ENCODE results near the gene SGCA.

The SGCA gene

DNA sequence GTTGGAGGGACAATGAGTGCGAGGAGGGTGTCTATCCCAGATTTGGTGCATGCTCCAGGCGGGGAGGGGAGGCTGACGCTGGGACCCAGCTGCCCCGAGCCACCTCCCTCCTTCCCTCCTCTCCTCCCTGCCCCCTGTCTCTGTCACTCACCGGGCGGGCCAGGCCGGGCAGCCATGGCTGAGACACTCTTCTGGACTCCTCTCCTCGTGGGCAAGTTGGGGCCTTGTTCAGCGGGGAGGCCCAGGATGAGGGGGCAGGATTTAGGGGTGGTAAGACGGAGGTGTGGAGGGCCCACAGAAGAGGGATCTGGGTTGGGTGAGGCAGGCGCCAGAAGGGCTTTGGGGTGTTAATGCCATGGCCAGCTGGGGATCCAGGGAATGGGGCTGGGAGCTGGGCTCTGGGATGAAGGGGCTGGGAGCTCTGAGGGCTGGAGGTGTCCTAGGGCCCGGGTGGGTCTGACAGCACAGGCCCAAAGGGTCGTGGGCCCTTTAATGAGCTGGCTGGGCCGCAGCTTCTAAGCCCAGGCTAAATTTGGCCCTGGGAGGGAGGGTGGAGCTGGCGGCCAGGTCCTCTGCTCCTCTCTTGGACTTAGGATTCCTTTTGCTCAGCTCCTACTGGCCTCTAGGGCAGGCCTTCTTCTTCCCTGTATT, at the start of gene SGCA:
SGCA (plus strand) TSS at position 139 of the 651 bp plus-strand sequence; CDS start at position 175, 36 bp downstream.
- DNase-seq: no peak

DNA sequence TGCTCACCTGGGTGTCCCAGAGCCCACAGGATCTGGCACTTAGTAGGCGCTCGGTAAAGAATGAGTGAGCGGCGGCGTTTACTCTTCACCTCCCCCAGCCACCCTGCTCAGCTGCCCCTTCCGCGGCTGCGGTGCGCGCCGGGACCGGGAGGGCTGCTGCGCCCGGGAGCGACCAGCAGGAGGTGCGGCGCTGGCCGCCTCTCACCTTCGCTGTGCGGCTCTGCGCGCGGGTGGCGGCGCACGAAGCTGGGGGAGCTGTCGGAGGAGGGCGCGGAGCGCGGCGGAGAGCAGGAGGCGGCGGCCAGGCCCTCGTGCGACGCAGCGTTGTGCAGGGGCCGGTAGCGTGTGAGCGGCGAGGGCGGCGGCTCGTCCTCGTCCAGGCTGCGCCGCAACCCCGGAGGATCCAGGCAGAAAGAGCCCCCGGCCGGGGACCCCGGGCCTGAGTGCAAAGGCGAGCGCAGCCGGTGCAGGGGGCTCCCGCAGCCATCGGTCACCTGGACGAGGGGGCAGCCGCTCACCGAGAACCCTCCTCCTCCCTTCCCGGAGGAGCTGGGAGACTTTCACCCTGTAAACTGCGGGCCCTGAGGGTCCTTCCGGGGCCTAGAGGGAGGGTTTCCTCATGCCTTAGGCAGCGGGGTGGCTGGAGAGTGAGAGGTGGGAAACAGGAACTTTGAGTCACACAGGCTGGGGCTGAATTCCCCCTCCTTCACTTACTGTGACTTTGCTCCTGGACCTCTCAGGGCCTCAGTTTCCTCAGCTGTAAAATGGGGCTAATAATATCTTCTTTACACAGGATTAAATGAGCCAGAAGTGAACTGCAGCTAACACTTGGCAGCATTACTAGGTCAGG, 48.4 kb upstream of the SGCA start:
- DNase-seq: peak; percentile 69

DNA sequence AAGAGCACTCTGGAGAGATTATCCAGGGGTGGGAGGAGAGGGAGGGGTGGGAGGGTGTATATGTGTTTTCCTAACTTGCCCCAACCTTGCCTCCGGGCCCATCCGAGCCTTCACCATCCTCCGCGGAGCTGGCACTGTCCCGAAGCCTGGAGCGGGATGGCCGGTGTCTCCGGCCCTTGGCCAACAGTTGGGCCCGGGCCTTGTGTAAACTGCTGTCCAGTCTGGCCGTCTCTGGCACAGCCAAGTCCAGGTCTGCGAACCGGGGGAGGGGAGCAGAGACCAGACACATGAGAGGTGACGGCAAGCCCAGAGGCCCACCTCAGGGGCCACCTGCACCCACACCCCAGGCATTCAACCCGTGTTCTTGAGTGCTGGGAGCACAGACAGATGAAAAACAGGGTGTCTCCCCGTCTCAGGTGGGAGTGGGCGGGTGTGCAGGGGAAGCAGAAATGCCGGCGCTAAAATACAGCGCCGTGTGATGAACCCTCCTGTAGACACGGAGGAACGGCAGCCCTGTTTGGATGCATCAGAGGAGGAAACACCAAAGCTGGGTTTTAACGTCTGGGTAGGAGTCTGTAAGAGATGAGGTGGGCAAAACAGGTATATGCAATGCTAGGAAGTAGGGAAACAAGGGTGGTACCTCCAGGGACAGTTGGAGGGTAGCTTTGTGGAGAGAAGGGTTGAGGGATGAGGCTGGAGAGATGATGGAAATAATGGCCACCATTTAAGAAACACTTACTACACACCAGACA, 47.6 kb upstream of the SGCA start:
- DNase-seq: no peak

DNA sequence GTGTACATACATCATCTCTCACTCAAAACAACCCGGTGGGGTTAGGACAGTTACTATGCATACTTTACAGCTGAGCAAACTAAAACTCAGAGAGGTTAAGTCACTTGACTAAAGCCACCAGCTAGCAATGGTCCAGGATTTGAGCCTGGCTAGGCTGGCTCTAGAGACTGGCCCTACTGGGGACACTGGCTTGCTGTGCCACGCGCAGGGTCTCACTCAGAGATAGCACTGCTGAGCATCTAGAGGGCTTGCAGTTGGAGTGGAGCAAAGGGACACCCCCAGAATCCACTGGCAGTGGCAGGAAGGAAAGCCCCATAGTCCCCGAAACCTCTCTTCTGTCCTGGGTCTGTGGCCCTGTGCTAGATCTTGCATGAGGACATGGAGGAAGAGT, 47.0 kb upstream of the SGCA start:
- DNase-seq: no peak

DNA sequence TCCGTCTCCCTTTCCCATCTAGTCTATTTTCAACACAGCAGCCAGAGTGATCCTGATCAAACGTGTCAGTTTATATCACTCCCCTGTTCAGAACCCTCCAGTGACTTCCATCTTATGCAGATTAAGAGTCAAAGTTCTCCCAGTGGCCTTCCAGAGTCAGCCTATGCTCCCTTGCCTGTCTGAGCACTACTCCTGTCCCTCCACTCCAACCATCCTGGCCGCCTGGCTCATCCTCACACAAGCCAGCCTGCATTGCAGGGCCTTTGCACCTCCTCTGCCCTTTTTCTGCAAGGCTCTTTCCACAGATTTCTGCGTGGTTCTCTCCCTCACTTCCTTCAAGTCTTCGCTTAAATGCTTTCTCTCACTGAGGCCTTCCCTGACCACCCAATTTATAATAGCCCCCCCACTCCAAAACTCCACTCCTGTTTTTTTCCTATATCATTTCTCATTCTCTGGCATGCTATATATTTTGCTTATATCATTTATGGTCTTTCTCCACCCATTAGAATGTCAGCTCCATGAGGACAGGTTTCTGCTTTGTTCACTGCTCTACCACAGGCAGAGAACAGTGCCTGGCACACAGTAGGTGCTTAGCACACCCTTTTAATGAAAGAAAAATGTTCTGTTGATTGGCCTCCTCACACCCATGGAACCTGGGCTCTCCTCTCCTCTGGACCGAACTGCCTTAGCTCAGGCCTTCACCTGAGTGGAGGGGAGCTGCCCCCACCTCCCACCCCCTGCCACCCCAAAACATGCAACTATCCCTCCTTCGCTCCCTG, 45.1 kb upstream of the SGCA start:
- DNase-seq: no peak

DNA sequence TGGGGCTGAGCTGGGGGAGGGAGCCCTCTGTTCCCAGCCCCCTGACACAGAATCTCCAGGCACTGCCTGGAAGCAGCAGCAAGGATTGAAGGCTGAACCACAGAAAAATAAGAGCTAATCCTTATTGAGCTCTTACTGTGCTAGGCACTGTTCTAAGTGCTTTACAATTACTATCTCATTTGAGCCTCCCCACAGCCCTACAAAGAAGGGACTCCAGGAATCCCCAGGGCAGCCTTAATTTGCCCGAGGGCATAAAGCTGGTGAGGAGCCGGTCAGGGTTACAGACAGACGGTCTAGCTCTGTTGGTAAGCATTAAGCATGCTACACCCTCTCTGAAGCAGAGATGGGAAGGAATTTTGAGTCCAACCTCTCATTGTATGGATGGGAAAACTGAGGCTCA, 42.9 kb upstream of the SGCA start:
- DNase-seq: no peak

DNA sequence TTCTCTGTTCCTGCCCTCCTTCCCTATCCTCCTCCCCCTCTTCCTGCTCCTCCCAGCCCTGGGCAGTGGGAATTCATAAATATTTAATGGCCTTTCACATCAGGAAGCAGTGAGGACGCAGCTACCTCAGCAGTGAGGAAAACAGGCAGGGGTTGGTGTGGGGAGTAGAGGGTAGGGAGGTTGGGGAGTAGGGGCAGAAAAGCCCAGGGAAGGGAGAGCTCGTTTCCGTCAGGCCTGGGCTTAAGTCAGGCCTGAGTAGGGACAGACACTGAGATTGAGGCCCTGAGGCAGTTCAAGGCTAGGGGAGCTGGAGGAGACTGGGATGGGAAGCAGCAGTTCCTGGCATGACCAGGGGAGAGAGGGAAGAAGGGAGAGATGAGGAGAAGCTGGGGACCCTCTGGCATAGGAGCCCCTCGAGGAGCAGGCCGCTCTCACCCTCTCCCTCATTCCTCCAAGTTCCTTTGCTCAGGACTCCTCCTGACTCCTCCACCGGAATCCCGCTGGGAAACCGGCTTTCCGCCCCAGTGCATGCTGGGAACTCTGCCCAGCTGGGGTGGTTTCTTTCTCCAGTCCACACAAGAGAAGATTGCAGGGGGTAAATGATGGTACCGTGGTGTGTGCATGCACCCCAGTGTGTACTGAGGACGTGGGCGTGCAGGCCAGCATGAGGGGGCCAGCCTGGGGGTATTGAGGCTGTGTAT, 42.0 kb upstream of the SGCA start:
- no peak for DNase-seq

DNA sequence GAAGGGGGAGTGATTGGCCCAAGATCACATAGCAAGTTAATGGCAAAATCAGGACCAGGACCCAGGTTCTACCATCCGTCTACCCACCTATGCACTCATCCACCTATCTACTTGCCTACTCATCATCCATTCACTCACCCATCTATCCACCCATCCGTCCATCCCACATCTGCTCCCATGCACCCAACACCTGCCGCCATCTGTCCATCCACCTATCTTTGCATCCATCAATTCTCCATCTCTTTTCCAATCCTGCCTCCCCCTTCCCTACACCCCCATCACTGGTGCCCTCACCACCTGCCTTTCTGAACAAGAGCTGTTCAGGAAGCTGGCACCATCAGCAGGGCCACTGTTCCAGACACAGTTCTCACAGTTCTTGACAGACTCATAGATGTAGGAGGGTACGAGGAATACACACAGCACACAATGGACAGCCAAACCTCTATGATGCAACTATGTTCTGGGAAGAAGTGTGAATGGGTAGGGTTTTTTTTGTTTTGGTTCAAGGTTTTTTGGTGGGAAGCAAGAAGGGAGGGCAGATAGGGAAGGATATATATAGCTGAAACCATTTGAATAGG, 40.3 kb upstream of the SGCA start:
- no peak for DNase-seq

DNA sequence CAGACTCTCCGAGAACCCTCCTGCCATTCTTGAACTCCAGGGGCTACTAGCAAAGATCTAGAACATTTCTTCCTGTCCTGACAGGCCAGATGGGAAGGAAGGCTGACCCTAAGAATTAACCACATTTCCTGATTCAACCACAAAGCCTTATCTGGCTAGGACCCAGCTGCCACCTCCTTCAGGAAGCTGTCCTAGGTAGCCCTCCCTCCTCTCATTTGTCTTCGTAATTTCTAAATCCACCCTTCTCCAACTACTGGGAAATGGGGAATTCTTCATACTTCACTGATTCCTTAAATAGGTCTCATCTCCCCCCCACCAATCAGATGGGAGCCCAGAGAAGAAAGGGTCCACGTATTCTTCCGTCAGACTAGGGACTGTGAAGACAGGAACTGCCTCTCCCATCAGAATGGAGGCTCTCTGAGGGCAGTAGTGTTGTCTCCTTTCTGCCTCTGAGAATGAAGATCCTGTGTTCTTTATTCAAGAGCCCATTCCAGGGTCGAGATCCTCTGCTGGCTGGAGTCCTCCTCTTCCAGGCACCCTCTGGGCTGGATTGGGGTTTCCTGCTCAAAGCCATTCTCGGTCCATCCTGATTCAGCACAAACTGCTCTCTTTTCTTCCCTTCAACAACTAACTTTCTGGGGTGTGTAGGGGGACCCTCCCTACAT, 38.0 kb upstream of the SGCA start:
- DNase-seq: no peak

DNA sequence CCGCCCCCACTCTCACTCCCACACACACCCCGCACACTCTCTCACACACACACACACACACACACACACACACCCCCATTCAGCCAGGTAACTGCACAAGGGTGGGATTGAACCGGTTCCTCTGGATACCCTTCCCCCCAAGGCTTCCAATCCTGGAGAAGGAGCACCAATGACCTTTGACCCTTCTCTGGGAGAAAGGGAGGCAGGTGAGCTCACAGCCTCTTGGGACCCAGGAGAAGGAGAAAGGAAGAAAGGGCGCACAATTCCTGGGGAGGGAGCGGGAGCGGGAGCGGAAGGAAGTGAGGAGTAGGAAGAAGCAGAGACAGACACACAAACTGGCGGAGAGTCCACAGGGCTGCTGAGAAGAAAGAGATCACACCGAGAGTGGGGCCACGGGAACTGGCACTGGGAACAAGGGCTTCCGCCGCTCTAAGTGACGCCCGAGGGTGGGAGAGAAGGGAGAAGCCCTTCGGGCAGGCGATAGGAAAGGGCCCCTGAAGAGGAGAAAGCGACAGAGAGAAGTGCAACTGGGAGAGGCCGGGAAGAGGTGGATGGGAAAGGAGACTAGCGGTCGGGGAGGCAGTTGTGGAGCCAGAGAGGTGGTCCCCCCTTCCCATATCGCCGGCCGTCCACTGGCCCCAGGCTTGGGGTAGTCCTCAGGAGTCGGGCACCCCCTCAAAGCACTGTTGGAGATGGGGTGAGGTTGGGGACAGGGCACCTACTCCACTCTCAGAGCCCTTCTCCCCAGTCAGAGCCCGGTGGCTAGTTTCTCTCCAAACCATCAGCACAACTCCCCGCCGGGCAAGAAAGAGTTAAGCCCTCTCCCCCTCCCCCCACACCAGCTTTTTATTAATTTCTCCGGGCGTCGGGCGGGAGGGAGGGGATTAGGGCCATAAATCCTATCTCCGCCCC, 37.1 kb upstream of the SGCA start:
- DNase-seq: no peak

DNA sequence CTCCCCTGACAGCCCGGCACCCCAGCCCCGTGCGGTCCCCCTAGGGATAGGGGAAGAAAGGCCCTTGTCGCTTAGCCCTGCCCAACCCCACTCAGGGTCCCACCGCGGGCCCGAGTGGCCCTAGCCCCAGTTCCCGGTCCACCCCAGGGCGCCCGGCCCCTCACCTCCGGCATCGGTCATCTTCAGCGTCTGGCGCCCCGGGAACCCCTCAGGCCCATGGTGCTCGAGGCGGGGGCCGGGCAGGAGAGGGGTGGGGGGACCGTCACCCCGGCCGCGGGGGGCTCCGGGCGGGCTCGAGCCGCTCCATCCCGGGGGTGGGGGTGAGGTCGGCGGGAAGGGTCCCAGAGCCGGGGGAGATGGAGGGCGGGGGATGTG, 36.5 kb upstream of the SGCA start:
- DNase-seq: no peak

DNA sequence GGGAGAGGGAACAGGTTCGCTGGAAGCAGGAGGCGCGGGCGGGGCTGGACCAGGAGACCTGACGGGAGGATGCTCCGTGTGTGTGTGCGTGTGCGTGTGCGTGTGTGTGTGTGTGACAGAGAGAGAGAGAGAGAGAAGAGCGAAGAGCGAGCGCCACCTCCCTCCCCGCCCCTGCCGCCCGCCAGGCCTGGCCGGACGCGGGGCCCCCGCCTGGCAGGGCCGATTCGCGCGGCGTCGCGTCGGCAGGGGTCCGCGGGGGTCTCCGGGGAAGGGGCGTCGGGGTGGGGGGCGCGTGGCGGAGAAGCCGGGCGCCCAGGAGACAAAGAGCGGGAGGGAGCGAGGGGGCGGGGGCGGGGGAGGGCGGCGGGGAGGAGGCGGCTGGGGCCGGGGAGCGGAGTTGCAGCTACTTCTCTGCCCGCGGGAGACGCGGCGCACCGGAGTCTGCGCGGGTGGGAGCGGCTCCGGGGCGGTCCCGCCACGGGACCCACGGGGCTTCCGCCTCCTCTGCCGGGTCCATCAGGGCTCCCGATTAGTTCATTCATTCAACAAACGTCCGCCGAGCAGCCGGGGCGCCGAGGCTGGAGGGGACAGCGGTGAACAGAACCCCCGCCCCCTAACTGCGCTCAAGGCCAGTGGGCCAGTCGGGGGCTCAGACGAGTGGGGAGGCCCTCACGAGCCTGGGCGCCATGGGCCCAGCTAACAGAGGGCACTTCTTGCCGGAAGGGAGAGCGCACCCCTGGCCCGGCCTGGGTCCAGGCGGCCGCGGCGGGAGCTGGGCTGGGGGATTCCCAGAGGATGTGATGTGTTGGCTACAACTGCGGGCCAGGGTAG, 35.9 kb upstream of the SGCA start, which contains the start of gene SAMD14:
SAMD14 (minus strand) TSS at position 433 of the 831 bp plus-strand sequence. CDS start 5,201 bp downstream, outside the sequence.
- peak; percentile 71 for DNase-seq

DNA sequence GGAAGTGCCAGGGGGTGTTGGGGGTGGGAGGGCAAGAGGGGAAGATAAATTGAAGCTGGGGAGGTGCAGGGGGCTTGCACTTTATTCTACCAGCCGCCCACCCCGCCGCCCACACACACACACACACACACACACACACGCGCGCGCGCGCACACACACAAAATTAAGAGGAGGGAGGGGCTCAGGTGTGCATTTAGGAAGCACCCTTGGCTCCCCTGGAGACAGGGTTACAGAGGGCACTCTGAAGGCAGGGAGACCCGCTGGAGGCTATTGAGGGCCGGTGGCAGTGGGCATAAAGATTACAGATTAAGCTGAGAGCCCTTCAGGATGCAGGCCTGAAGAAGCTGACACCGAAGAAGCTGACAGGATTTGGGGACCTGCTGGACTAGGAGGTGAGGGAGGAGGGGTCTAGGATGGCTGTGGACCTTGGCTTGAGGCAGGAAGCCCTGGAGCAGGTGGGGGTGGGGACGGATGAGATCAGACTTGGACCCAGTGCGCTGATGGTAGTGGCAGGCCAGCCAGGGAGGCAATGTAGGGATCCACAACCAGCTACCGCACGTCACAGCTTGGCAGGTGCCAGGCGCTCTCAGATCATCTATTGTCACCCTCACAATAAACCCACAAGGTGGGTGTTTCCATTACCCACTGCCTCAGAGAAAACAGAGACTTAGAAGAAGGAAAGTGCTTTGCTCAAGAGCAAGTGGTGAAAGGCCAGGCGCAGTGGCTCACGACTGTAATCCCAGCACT, 35.1 kb upstream of the SGCA start:
- DNase-seq: no peak

DNA sequence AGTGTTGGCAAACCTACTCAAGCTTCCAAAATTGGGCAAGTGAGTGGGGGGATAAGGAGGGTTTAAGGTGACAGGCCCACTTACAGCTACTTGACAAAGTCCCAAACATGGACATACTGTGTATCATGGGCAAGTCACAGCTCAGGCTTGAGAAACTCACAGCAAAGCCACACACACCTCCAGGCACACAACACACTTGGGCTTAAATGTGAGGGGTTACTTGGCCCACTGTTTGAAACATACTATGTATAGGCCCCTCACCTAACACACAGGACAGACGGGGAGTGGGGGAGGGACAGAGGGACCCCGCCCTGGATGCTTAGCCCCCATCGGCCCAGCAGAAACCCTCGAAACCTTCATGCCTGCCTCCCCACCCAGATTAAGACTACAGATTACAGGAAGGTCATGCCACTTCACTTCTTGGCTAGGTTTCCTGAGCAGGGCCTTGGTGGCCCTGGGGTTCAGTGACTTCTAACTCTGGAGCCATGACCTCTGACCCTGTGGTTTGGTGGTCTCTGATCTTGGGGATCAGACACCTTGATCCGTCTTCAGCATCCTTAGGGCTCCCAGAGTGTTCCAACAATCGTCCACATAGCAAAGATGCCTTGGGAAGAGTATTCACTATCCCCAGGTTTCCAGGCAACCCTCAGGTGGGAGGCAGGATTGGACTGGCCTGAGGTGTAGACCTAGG, 33.6 kb upstream of the SGCA start:
- no peak for DNase-seq

DNA sequence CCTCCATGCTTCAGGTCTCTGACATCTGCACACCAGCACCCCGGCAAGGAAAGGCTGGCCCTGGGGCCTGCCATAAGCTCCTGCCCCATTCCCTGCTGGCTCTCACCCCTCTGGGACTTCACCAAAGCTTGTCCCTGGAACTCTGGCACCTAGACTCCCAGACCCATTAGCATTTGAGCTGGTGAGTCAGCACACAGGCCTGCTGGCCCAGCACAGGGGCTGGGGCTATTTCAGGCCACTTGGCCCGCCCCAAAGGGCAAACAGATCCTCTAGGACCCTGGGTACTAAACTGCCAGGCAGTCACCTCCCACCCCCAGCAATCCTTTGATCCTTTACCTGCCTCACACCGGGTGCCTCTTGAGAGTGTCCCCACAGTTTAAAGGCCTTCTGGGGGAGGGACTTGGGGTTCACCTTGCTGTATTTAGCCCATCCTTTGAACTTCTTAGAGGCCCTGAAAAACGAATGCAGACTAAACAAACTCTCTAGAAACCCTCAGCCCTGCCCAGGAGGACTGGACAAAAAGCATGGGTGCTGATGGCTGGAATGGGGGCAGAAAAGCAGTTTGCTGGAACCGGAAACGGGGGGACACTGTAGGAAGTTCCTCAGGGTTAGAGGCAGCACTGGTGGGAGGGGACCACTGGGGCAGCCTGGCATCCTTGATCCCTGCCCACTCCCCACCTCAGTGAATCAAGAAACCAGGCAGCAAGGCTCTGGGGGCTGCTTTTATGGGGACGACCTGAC, 32.6 kb upstream of the SGCA start:
- no peak for DNase-seq

DNA sequence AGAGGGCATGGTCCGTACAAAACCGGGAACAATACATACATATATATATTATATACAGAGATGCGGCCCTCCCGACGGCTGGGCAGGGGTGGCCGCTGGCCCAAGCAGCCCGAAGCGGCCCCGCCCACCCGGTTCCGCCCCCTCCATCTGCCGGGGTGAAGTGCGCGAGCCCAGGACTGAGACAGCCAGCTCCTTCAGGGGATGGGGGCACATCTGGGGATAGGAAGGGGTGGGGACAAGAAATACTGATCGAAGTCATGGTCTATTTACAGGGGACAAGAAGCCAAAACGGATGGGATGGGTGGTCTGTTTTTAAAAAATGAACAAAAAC, 32.1 kb upstream of the SGCA start:
- DNase-seq: no peak
